GM19023 (cell line): Measurements from ENCODE around the gene CCDC50.

ENCODE experiments used
- ATAC-seq: cut with Tn5 transposase; IDR thresholded peaks from one replicate; pipeline ENCODE4 v1.9.1; 2021; ENCODE audit warnings: mild to moderate bottlenecking, moderate library complexity; ENCODE audit not compliant: unreplicated experiment

Gene CCDC50

DNA sequence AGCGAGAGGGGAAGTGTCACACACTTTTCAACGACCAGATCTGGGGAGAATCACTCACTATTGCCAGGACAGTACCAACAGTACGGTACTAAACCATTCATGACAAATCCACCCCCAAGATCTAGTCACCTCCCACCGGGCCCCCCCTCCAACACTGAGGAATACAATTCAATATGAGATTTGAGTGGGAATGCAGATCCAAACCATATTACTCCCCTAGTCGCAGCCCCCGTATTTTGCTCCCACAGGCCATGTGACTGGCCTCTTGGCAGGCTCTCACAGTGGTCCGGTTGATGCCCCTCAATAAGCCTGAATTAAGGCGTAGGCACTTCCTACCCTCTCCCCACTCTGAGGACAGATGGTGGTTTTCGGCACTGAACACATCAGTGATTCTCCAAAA, 86.4 kb downstream of the CCDC50 start:
- no peak for ATAC-seq

DNA sequence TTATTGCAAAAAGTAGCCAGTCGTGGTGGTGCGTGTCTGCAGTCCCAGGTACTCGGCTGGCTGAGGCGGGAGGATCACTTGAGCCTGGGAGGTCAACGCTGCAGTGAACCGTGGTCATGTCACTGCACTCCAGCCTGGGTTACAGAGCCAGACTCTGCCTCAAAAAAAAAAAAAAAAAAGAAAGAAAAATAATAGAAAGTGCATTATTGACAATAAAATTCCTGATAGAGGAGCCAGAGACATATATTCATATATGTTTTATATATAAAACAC, 88.2 kb downstream of the CCDC50 start:
- ATAC-seq: no peak

DNA sequence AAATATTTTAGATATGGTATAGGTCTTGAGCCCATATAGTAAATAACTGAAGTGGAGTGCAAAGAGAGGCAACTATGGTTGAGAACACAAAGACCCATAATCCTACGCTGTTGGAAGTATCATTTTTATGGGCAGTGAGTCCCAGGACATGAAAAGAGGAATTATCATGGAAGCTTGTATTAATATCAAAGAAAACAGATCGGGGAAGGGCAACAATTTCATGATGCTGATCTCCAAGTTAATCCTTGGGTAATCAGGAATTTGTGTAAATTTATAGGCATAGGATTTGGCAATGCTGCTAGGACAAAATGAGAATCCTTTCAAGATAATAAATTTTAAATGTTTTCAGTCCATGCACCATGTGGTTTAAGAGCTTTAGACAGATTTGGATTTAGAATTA, 91.6 kb downstream of the CCDC50 start:
- ATAC-seq: no peak

DNA sequence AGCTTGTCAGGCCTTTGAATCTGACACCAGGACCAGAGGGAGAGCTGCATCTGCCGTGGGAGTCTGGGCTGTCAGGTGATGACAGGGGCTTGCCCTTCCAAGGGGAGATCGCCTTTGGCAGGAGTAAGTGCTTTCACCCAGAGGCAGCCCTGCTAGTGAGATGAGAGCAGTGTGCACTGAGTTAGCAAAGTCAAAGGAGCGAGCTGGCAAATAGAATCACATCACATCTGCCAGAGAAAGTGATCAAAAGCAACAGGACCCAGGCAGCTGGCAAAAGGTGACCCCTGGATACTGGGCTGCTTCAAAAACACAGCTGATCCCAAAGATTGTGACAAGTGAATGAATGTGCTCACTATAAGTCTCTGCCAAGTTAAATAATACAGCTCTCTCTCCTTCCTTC, 95.7 kb downstream of the CCDC50 start:
- ATAC-seq: no peak

DNA sequence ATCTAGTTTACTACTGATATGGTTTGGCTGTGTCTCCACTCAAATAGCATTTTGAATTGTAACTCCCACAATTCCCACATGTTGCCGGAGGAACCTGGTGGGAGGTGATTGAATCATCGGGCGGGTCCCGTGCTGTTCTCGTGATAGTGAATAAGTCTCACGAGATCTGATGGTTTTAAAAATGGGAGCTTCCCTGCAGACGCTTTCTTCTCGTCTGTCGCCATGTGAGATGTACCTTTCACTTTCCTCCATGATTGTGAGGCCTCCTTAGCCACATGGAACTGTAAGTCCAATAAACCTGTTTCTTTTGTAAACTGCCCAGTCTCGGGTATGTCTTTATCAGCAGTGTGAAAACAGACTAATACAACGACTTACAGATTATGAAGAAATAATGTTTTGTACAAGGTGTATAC, 96.1 kb downstream of the CCDC50 start:
- no peak for ATAC-seq

DNA sequence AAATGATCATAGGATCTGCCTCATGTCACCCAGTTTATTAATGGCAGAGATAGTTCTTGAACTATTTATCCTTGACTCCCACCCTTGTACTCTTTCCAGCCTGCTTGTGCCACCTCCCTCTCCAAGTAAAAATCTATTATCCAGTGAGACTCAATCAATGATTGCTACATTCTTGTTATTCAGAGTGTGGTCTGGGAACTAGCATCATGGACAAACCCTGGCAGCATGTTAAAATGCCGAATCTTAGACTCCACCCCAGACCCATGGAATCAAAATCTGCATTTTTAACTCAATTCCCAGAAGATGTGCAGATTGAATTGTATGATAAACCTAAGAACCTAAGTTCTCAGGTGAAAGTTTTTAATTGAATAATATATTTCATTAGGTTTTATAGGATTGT, 97.1 kb downstream of the CCDC50 start:
- ATAC-seq: no peak

DNA sequence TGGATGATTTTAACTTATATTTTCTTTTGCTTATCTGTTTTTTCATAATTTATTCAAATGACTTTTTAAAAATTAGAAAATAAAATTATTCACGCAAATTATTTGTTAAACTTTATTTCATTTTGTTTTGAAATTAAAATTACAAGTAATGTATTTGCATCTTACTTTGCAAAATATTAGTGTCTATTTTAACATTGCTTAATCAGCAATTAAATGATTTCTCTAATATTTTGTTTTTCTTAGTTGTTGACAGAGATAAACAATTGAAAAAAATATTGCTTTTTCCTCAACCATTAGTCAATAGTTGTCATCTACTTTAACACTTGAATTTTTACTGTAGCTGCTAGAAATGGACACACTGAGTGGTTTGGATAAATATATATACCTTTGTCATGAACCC, 99.0 kb downstream of the CCDC50 start:
- no peak for ATAC-seq

DNA sequence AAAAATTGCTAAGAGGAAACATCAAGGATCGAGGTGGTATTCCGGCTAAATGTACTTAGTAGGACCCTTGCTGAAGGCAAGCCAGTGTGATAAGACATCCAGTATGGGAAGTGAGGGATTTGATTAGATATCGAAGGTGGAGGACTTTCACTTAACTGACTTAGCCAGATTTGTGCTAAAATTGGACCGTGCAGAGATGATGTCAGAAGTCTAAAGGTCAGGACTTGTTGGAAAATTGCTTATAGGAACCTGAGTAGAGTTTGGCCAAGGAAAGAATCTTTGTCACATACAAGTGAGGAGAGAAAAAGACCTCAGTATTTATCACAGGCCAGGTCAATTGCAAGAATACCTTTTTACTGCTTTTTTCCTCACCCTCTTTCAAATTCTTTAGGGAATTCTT, 100.9 kb downstream of the CCDC50 start:
- no peak for ATAC-seq

DNA sequence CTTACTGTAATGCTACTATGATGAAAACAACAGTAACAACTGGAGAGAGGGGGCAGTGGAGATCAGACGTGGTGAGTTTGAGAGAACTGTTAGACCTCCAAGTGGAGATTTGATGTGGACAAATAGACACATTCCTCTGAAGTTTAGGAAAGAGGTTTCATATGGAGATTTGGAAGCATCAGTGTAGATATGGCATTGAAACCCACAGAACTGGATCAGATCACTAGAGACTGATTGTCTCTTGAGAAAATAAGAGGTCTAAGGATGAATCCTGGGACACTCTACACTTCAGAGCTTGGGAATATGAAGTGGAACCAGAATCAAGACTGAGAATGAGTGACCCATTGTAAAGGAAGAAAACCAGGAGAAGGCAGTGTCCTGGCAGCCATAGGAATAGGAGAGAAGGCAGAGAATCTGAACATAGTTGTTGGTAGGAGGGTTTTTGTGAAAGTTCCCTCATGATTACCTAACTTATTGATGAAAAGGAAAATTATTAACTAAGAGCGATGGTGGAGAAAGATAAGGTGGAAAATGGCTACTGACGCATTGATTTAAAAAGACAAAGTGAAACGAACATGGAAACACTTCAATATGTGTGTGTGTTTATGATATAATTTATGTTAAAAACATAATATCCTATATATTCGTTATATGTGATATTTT, 102.1 kb downstream of the CCDC50 start:
- no peak for ATAC-seq

DNA sequence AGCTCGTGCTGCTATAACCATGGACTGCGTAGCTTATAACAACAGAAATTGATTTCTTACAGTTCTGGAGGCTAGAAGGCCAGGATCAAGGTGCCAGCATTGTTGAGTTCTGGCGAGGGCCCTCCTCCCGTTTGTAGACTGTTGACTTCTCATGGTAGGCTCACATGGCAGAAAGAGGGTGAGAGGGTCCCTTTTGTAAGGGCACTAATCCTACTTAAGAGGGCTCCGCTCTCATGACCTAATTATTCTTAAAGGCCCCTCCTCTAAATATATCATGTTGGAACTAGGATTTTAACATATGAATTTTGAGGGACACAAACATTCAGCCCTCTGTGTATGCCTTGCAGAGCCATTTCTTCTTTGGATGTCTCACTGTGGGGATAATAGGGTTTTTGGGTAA, 103.0 kb downstream of the CCDC50 start:
- ATAC-seq: no peak

DNA sequence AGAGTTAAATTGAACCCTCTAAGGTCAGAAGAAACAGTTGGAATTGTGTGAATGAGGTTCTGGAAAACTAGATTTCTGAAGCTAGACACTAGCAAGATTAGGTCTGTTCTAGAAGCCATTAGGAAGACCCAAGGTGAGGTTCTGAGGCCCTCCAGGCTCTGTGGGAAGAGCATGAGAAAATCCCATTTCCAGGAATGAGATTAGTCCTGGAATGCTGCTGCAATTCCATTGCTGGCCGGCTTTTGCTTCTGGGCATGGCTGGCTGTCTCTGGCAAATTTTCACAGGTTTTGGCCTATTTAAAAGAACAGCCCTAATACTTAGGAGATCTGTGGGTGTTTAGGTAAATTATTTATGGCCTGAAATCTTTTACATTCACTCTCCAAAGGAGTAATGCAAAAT, 104.8 kb downstream of the CCDC50 start:
- ATAC-seq: no peak

DNA sequence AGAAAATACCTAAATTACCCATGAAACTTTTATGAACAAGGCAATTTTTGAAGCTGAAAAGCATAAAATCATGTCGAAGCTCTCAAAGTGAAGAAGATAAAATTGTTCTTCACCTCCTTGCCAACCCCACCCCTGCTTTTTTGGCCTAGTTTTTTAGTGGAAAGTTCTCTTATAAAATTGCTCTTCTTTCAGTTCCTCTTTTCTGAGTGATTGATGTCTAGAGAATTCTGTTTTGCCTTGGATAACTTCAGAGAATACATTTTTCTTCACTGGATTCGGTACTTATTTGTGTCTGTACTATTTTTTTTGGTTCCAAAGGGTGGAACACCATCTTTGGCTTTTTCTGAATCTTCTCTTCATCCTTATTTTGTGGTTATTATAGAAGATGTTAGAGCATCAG, 106.8 kb downstream of the CCDC50 start:
- ATAC-seq: no peak

DNA sequence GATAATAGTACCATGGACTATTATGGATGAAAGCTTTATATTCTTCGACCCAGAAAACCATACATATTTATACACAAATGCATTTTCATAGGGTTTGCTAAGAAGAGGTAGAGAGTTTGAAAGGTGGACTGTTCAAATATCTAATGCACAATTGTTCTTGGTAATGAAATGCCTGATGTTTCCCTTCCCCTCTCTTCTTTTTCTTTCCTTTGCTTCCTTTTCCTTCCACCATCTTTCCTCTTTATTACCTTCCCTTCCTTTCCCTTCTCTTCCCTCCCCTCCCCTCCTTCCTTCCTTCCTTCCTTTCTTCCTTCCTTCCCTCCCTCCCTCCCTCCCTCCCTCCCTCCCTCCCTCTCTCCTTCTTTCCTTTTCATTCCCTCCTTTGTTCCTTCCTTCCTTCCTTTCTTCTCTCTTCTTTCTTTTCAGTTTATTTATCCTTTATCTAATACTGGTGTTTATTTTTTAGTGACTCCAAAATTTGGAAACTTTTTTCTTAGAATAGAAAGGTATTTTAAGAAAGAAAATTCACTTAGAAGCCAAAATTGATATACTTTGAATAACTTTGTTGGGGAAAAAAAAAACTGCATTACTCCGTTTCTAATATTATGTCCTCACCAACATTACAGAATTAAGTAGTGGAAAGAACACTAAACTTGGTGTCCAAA, 109.1 kb downstream of the CCDC50 start:
- no peak for ATAC-seq

DNA sequence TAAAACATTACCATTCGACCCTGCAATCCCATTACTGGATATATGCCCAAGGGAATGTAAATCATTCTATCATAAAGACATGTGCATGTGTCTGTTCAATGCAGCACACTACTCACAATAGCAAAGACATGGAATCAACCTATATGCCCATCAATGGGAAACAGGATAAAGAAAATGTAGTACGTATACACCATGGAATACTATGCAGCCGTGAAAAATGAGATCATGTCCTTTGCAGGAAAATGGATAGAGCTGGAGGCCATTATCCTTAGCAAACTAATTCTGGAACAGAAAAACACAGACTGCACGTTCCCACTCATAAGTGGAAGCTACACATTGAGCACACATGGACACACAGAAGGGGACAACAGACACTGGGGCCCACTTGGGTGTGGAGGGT, 111.3 kb downstream of the CCDC50 start:
- ATAC-seq: no peak

DNA sequence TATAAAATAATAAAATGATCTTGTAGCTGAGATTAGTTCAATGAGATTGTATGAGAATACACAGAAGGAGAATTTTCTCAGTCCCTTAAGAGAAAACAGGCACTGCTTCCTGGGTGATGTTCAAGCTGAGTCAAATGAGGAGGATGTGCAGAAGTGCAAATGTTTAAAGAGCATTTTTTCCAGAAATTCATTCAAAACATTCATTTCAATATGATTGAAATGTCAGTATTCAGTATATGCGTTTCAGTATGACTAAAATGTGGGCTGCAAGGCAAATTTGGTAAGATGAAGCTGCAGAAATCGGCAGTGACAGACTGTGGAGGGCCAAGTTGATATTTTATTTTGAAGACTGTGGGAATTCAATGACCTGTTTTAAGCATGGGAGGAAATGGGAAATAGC, 112.5 kb downstream of the CCDC50 start:
- ATAC-seq: no peak

DNA sequence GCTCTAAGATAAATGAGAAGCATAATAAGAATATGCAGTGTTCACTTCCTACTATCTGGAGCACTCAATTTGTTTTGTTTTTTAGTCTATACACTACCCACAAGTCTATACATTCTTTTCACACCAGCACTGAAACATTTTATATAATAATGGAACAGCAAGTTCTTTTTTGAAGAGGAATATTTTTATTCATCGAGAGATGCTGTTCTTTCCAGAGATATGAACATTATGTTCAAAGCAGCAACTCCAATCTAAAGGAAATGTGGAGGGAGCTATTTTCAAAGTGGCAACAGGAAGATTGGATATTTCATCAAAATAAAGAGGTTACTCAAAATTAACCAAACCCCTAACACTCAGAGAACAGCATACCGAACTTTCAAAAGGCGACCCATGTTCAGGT, 115.4 kb downstream of the CCDC50 start:
- no peak for ATAC-seq
